ENCODE measurements around the gene PLXNA2.

- TF ChIP-seq POLR2AphosphoS5 (IDR thresholded peaks at IDR 0.05; ENCODE audit: low read depth, low read length) (no peak), POLR2A (IDR thresholded peaks at IDR 0.05; ENCODE audit: low read depth, low read length) (no peak), TAF1 (IDR thresholded peaks at IDR 0.05; ENCODE audit: low read depth, low read length) (no peak), POU2F2 (IDR thresholded peaks at IDR 0.05; ENCODE audit: low read depth, low read length) (no peak)
Observed at GRCh38 chr1:208126108-208126507, 118.1 kb downstream of the PLXNA2 start.

All from GM12891 (cell line).